ENCODE data around the gene SAPCD2. TPM values are rescaled to one million over a fixed set of nuclear protein-coding genes. Genes with fewer than 3 reads are reported as not detected.

Gene SAPCD2
- total RNA-seq, 2 donors from 2014 or later: 5.6 to 21.9 TPM

DNA sequence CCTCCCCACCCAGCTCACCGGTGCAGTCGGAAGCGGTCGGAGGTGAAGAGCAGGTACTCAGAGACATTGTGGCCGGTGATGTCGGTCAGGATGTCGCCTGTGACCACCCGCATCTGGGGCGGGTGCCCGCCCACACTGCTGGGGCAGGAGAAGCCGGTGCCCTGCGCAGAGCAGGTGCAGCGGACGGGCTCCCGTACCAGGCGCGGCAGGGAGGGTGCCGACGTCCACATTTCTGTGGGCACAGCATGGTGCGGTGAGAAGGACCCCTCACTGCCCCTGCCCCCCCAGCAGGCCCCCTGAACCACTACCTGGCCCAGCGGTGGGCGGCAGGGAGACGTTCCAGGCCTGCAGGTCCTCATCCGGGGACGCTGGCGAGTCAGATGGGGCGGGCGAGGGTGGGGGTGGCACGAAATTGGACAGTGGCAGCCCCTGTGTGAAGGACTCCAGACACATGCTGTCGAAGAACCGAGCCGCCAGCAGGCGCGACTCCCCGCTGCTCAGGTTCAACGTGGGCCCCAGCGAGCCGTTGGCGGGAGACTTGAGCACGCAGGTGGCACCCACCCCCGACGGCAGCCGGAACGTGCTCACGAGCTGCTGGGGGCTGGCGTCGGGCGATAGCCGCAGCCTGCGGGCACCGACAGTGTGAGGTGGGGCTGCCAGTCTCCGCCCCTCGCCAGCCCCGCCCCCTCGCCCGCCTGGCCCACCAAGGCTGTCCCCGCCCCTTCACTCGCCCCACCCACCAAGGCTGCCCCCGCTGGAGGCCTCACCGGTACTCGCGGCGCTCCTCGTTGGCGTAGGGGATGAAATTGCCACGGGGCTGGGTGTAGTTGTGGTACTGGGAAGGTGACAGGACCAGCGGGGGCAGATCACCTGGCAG, 57.4 kb downstream of the SAPCD2 start:
- no peaks in the 10 kb centered on the region for H3K27me3 Mint-ChIP-seq
- no peaks in the 10 kb centered on the region for H3K4me1 Mint-ChIP-seq
- no peaks in the 10 kb centered on the region for H3K9me3 Mint-ChIP-seq
- no peak overlapping the region for H3K27ac Mint-ChIP-seq
- no peak for ATAC-seq (replicated peaks)
- H3K36me3 Mint-ChIP-seq (ENCODE audit: low read depth): peaks cover 13% of the 10 kb centered on the region
- no peak overlapping the region for H3K4me3 Mint-ChIP-seq

Other genes with a start within 250 kb of the SAPCD2 start
- 10 to 100 TPM in 1 of 2 donors, 1 to 10 TPM in 1; 4.3 to 12.9 TPM for gene AJM1, start 228.1 kb downstream of the SAPCD2 start, total RNA-seq
- gene PHPT1, start 221.1 kb downstream of the SAPCD2 start, total RNA-seq: 100 to 1,000 TPM; 138 to 194 TPM
- 10 to 100 TPM; 18.6 to 27.4 TPM for gene MAMDC4, start 218.2 kb downstream of the SAPCD2 start, total RNA-seq
- gene EDF1, start 204.2 kb downstream of the SAPCD2 start, total RNA-seq: 100 to 1,000 TPM; 221 to 265 TPM
- 10 to 100 TPM; 54.4 to 56.8 TPM for gene TRAF2, start 184.0 kb downstream of the SAPCD2 start, total RNA-seq
- 10 to 100 TPM; 91.0 to 99.2 TPM for gene FBXW5, start 125.8 kb downstream of the SAPCD2 start, total RNA-seq
- 1 to 10 TPM in 1 of 2 donors, not detected in 1; 3.1 TPM for gene C8G, start 125.3 kb downstream of the SAPCD2 start, total RNA-seq
- gene LCN12, start 118.3 kb downstream of the SAPCD2 start, total RNA-seq: 1 to 10 TPM in 1 of 2 donors, under 1 TPM in 1; 0.54 to 2.4 TPM
- gene PTGDS, start 93.1 kb downstream of the SAPCD2 start, total RNA-seq: 1 to 10 TPM in 1 of 2 donors, not detected in 1; 1.3 TPM
- under 1 TPM in 1 of 2 donors, not detected in 1; 0.11 TPM for gene LCNL1, start 87.6 kb downstream of the SAPCD2 start, total RNA-seq
- gene PAXX, start 78.1 kb downstream of the SAPCD2 start, total RNA-seq: 10 to 100 TPM; 31.1 to 49.1 TPM
- gene CLIC3, start 74.0 kb downstream of the SAPCD2 start, total RNA-seq: under 1 TPM in 1 of 2 donors, not detected in 1; 0.26 TPM
- gene ABCA2, start 42.3 kb downstream of the SAPCD2 start, total RNA-seq: 10 to 100 TPM; 43.0 to 63.9 TPM
- 10 to 100 TPM; 12.1 to 27.9 TPM for gene FUT7, start 38.5 kb downstream of the SAPCD2 start, total RNA-seq
- 10 to 100 TPM; 66.3 to 96.1 TPM for gene NPDC1, start 24.4 kb downstream of the SAPCD2 start, total RNA-seq
- under 1 TPM; 0.39 to 0.69 TPM for gene ENTPD2, start 16.5 kb downstream of the SAPCD2 start, total RNA-seq
- 10 to 100 TPM; 27.9 to 33.0 TPM for gene UAP1L1, start 7.0 kb upstream of the SAPCD2 start, total RNA-seq
- gene MAN1B1, start 16.4 kb upstream of the SAPCD2 start, total RNA-seq: 10 to 100 TPM; 38.2 to 67.6 TPM
- gene DPP7, start 44.2 kb upstream of the SAPCD2 start, total RNA-seq: 100 to 1,000 TPM; 219 to 255 TPM
- gene GRIN1, start 68.6 kb upstream of the SAPCD2 start, total RNA-seq: 1 to 10 TPM in 1 of 2 donors, under 1 TPM in 1; 0.06 to 1.2 TPM
- gene LRRC26, start 99.5 kb upstream of the SAPCD2 start, total RNA-seq: not detected
- gene TMEM210, start 101.5 kb upstream of the SAPCD2 start, total RNA-seq: not detected
- gene ANAPC2, start 118.0 kb upstream of the SAPCD2 start, total RNA-seq: 10 to 100 TPM; 50.6 to 53.1 TPM
- 10 to 100 TPM; 43.7 to 84.7 TPM for gene SSNA1, start 118.1 kb upstream of the SAPCD2 start, total RNA-seq
- gene TPRN, start 130.2 kb upstream of the SAPCD2 start, total RNA-seq: 1 to 10 TPM; 5.5 to 9.4 TPM
- 10 to 100 TPM; 19.3 to 27.3 TPM for gene TMEM203, start 135.1 kb upstream of the SAPCD2 start, total RNA-seq
- gene NDOR1, start 135.1 kb upstream of the SAPCD2 start, total RNA-seq: 10 to 100 TPM; 20.5 to 40.2 TPM
- gene RNF208, start 151.7 kb upstream of the SAPCD2 start, total RNA-seq: 1 to 10 TPM; 3.5 to 7.4 TPM
- gene CYSRT1, start 154.6 kb upstream of the SAPCD2 start, total RNA-seq: under 1 TPM; 0.32 to 0.40 TPM
- under 1 TPM in 1 of 2 donors, not detected in 1; 0.17 TPM for gene RNF224, start 156.9 kb upstream of the SAPCD2 start, total RNA-seq
- not detected for gene SLC34A3, start 160.3 kb upstream of the SAPCD2 start, total RNA-seq
- gene TUBB4B, start 170.7 kb upstream of the SAPCD2 start, total RNA-seq: 100 to 1,000 TPM; 232 to 372 TPM
- gene STPG3, start 180.7 kb upstream of the SAPCD2 start, total RNA-seq: not detected
- gene NELFB, start 184.8 kb upstream of the SAPCD2 start, total RNA-seq: 10 to 100 TPM; 43.6 to 78.0 TPM
- 10 to 100 TPM in 1 of 2 donors, 1 to 10 TPM in 1; 4.9 to 11.5 TPM for gene TOR4A, start 207.2 kb upstream of the SAPCD2 start, total RNA-seq
- gene NRARP, start 231.7 kb upstream of the SAPCD2 start, total RNA-seq: under 1 TPM; 0.66 to 0.86 TPM